ENCODE data around the gene KLRB1. TPM values are rescaled to one million over a fixed set of nuclear protein-coding genes. Genes with fewer than 3 reads are reported as not detected.
"Not testable (repeated sequence)": the region's sequence is repeated elsewhere in the genome, so short reads cannot be mapped to it uniquely, and the experiment has no call there.

KLRB1 gene
- polyA plus RNA-seq, 1 donor = 8.1 TPM

DNA sequence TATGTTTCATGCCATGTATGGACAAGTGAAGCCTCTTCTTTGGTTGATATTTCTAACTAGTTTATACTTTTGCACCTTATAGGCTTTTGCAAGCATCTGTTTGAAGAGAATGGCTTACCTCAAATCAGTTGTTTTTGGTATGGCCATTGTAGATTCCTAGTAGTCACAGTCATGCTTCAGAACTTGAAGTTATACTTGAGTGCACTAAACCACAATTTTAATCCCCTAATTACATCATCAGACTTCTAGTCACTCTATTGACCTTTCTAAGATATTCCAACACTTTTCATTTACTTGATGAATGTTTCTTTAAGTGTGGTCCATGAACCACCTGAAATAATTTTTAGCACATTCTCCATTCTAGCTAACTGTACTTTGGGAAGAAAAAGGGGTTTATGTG, 18.6 kb upstream of the KLRB1 start:
- no peak for DNase-seq

DNA sequence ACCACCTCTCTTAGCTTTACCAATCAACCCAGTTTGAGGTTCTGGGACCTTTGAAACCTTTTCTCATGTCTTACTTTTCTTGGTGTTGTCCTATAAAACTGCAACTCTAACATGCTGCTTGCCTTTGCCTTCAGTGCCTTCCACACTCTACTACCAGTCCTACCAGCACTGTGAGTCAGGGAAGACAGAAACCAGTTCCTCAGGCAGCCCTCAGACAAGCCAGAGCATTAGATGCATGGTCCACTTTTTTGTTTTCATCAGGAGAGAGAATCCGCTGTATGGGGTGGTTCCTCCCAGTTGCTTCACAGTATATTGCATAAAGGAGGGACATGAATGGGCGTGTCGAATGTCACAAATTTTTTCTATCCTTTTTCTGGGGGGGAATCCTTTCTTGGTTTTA, 17.3 kb upstream of the KLRB1 start:
- DNase-seq = no peak

DNA sequence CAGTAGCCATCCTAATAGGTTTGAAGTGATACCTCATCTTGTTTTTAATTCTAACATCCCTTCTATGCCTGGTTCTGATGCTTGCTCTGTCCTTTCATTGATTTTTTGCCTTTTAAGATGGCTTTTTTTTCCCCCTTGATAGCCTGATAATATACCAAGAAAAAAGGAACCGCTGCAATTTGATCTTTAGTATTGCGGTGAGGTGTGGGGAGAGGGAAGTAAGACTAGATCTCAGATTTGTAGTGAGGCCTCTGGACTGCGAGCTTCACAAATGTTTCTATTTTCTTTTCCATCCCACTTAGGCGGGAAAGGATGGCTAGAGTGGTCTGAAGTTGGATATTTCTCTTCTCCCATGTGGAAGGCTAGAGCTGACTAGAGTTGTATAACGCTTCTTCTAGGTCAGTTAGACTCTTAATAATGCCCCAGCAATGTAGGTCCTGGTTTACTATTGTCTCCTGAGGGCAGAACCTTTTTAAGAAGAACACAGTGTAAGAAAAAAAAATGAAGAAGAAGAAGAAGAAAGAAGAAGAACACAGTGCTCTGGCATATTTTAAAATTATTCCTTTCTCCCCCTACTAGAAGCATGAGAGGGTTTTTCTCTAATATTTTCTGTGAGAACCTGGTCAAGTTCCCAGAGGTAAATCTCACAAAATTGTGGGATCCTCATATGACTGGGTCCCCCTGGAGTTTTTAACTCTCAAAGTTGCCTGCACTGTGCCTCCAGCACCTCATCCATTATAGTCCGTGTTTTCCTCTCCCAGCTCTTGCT, 11.9 kb upstream of the KLRB1 start:
- DNase-seq = no peak

DNA sequence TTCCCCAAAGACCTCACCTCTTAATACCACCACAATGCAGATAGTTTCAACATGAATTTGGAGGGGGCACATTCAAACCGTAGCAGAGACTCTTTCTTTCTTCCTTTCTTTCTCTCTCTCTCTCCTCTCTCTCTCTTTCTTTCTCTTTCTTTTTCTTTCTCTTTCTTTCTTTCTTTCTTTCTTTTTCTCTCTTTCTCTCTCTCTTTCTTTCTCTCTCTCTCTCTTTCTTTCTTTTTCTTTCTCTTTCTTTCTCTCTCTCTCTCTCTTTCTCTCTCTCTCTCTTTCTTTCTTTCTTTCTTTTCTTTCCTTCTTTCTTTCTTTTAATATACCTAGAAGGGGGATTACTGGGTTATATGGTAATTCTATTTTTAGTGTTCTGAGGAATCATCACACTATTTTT, 11.2 kb upstream of the KLRB1 start:
- not testable (repeated sequence) for DNase-seq

DNA sequence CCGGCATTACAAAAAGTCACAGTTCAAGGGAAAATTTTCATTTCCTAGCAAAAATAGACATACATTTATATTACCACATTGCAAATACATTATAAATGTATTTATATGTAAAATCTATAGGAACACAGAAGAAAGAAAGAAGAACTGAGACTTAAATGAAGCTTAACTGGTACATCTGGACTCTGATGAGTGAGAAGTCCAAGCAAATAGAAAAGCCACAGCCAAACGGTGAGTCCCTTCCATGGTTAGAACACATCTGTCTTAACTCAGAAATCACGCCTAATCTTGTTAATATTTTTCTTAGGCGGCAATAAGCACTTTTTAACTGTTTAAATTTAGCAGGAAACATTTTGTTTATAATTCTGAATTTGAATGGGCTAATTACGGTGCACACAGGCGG, 9.4 kb upstream of the KLRB1 start:
- no peak for DNase-seq

DNA sequence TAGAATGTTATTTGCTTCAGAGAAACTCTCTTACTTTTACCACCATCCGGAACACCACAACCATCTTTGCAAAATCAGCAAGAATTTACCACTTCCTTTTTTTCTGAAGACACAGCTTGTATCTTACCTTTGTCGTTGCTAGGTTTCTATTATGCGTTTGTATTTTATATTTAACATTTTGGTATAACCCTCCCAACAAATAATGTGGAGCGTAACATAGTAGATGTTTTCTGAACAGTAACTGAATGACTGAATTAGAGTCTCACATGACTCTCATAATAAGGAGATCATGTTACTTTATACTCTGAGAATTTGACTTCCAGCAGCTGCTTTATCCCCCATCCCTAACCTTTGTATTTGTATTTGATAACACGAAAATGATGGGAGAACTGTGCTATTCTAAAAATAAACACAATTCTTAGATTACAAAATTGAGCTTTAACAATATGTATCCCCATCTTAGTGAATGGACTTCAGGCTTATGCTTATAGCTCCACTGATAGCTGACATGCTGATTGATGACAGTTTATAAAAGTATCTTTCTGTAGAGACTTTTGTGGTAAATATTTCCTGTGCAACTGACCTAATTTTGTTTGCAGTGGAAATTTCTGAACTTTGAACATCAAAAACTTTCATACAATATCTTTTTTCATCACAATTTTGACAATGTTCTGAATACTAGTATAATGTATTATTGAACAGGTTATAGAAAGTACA, 7.9 kb upstream of the KLRB1 start:
- no peak for DNase-seq

DNA sequence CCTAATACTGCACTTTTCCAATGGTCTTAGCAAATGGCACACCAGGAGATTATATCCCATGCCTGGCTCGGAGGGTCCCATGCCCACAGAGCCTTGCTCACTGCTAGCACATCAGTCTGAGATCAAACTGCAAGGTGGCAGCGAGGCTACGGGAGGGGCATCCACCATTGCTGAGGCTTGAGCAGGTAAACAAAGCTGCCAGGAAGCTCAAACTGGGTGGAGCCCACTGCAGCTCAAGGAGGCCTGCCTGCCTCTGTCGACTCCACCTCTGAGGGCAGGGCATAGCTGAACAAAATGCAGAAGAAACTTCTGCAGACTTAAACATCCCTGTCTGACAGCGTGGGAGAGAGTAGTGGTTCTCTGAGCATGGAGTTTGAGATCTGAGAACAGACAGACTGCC, 2.9 kb upstream of the KLRB1 start:
- DNase-seq = not testable (repeated sequence)

DNA sequence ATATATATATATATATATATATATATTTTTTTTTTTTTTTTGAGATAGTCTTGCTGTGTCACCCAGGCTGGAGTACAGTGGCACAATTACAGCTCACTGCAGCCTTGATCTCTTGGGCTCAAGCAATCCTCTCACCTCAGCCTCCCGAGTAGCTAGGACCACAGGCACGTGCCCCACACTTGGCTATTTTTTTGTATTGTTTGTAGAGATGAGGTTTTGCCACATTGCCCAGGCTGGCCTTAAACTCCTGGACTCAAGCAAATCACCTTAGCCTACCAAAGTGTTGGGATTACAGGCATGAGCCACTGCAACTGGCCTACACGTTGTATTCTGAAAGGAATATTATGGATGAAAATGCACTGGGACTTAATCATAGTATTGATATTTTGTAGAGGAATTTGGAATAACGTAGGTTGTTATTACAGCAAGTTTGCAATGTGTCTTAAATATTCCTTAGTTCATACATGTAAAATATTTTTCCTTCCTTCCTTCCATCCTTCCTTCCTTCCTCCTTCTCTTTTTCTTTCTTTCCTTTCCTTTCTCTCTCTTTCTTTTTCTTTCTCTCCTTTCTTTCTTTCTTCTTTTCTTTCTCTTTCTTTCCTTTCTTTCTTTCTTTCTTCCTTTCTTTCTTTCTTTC, 862 bp downstream of the KLRB1 start:
- no peak for DNase-seq

DNA sequence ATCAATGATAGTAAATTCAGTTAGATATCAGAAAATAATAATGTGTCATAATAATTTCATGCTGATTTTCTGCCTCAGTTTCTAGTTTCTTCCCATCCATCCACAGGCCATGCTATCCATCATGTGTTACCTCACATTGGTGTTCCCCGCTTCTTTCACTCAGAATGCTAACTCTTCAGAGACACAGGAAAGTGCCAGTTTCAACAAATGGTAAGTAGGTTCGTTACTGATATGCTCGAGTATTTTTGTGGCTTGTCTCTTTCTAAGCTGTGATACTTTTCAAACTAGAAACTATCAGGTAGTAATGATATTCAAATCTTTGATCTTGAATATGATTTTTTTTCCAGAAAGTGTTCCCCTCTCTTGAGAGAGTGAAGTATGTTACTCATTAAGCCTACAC, 1.5 kb downstream of the KLRB1 start:
- DNase-seq = no peak

DNA sequence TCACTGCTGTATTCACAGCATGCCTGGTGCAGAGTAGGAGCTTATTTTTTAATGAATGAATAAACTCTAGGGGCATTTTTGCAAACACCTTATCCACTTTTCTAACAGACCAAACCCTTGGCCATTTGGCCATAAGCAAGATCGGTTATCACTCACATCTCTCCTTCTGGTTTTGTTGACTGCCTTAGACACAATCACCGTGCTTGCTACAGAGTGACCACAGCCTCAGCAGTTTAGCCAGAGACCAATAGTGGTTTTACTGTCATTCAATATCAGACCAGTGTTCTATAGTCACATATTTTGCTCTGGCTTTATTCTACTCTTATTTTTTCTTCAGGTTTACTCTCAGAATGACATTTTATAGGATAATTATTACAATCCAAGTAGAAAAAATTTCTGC, 2.2 kb downstream of the KLRB1 start:
- DNase-seq = no peak

DNA sequence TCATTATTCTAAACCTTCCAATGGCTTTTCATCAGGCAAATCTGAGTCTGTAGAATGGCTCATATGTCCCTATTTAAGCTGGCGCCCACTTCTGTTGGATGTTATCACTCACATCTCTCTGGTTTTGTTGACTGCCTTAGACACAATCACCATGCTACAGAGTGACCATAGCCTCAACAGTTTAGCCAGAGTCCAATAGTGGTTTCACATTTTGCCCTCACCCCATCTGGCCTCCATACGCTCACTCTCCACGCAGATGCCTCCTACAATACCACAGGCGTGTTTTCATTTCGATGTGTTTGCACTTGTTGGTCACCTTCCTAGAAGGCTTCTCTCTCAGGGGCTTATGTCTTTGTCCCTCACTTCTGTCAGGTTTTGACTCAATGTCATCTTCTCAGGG, 3.4 kb downstream of the KLRB1 start:
- DNase-seq = no peak

DNA sequence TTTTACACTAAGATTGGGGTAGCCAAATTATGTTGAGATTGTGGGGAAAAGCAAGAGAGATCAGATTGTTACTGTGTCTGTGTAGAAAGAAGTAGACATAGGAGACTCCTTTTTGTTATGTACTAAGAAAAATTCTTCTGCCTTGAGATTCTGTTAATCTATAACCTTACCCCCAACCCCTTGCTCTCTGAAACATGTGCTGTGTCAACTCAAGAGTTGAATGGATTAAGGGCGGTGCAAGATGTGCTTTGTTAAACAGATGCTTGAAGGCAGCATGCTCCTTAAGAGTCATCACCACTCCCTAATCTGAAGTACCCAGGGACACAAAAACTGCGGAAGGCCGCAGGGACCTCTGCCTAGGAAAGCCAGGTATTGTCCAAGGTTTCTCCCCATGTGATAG, 7.3 kb downstream of the KLRB1 start:
- not testable (repeated sequence) for DNase-seq

DNA sequence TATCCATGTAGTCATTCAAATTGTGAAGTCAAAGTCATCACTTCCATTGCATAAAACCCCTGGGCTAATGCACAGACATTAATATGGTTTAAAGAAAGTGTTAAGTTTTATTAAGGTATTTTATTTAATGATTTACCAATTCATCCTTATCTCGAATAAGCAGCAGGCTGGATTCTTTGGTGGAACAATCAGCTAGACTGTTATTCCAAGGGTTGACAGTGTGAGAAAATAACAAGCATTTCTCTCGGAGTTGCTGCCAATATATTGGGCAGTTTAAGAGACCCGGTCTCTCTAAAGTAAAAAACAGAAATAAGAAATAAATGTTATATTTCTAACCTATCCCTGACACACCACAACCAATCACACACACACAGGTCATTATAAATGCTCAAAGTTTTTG, 9.4 kb downstream of the KLRB1 start:
- DNase-seq = no peak

DNA sequence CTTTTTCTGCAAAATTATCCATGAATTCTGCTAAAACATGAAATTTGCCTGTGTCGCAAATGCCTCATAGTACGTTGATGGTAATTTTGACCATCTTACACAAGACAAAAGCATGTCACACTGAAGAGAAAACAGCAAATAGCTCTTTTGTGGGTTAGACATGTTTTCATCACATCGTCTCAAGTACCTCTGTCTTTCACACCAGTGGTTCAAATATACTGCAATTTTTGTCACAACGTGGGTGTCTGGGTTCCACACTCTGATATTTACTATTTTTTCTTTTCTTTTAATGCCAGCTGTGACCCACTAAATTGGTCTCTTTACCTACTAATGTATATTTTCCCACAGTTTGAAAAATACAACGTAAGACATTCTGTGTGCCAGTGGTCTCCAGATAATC, 10.4 kb downstream of the KLRB1 start:
- no peak for DNase-seq

DNA sequence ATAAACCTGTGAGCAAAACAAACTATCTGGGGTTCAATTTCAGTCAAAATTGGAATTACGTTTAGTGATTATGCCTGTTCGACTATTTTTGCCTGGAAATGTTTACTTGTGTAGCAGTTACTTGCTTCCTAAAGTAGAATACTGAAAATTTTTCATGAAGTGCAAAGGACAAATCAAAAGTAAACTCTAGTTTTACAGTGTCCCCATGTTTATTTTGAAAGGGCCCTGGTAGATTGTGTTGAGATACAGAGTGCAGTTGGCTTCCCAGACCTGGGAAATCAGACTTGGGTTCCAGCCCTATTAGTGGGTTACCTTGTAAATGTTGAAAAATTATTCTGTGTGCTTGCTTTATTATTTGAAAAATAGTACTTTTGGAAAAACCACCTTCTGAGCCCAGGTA, 17.3 kb downstream of the KLRB1 start:
- DNase-seq = no peak

DNA sequence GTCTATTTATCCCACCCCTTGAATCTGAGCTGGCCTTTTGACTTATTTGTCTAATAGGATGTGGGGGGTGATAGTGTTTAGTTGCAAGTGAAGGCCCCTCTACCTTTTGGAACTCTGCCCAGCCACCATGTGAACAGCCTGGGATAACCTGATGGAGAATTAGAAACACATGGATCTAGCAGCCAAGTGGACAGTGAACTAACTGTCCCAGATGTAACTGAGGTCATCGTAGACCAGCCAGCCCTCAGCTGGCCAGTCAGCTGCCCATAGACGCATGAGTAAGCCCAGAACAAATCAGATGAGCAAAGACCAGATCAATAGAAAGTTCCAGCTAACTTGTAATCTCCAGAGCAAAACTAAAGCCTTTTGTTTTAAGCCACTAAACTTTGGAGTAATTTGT, 19.0 kb downstream of the KLRB1 start:
- no peak for DNase-seq

DNA sequence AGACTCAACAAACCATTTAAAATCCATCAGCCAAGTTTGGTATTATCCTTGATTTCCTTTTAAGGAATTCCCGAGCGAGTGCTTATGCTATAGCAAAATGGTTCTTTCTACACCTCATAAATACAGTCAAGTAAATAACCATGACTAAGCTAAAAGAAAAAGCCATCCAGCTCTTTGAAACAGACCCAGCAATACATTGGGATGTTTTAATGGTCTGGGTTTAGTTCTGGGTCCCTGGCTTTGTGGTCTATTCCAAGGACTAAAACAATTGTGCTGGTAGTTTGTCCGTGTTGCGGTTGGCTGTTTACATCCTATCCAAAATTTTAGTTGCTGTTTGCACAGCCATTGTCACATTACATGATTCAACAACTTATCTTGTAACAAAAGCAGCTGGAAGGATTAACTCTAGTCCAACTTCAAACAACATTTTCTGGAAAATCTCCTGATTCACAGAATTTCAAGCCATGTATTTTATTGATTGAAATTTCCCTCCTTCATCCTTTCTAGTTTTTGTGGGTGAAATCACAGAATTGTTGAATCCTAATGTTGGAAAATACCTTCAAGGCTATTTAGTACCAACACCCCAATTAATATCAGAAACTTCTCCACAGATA, 19.6 kb downstream of the KLRB1 start:
- no peak for DNase-seq

DNA sequence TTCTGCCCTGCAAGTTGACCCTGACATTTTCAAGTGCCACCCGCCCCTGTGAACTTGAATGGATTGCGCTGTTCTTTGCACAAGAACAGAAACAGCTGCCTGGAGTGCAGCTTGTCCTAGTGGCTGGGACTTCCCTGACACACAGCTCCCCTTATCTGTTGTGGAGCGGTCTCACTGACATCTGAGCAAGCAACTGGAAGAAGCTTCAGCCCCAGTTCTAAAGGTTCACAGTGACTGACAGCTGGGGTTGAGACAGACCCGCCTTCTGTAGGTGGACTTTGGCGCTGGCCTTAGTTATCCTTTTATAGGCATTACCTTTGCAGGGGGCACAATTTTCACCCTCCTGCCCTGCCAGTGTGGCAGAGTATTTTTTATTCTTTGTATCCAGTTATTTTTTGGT, 30.0 kb downstream of the KLRB1 start:
- not testable (repeated sequence) for DNase-seq

DNA sequence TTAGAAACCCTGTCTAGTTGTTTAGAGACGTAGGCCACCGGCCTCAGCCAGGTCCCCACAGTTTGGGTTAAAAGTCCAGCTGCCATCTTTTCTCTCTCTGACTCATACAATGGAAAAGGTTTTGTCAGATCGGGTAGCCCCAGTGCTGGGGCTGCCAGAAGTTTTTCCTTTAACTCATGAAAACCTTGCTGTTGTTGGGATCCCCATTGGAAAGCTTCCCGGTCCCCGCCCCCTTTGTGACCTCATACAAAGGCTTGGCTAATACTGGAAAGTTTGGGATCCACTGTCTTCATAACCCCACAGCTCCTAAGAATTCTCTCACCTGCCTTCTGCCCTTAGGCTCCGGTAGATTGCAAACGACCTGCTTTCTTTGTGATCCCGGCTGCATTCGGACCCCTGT, 40.6 kb downstream of the KLRB1 start:
- not testable (repeated sequence) for DNase-seq

DNA sequence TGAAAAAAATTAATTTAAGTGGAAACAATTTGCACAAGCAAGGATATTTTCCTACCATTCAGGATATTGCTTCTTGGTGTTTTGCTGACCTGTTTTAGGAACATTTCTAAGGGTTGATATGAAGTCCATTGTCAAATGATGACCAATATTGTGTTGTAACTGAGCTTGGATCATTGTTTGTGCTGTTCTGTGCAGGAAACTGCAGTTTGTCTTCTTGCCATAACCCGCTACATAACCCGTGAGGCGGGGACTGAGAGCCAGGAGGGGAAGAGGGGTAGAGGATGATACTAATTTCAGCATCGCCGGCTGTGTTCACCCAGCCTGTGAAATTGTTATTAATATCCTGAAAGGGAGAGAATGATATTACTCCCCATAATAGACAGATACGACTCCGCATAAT, 41.6 kb downstream of the KLRB1 start:
- DNase-seq = not testable (repeated sequence)

DNA sequence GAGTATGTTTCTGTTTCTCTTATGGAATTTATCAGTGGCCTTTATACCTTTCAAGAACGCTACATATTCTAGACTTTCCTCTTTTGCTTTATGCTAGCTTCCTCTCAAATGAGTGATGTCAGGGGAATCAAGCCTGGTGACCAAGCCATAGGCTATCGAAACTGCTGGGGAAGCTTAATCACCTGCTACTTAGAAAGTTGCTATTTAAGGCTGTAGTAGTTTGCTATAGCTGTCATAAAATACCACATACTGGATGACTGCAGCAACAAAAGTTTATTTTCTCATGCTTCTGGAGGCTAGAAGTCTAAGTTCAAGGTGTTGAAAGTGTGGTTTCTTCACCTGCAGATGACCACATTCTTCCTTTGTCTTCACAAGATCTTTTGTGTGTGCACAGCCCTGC, 43.3 kb downstream of the KLRB1 start:
- not testable (repeated sequence) for DNase-seq

DNA sequence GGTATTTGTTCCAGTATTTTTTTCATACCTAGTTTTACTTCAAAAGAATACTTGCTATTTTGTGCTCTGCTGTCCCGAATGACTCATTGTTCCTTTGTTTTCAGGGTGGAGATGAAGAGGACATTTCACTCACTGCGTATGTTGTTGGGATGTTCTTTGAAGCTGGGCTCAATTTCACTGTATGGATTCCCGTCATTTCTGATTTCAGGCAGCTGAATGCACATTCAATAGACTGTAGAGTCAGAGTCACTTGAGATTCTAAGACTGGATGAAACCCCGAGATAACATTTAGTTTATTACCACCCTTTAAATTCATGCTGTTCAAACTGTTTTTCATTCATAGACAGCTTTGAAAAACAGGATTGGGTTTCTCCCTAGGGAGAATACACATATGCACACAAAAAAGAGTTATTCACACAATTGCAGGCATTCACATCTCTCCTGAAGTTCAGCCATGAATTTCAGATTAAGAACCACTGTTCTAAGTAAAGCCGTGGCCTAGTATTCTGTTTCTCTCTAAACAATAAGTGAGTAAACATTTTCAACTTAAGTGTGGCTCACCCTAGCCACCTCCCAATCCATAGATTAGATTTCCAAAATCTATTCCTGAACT, 44.8 kb downstream of the KLRB1 start:
- DNase-seq = not testable (repeated sequence)
